Measurements from ENCODE around the gene OR10C1.

Gene OR10C1

GRCh38 chr6:29403801-29404200 lies 35.3 kb upstream of the OR10C1 start:
- CTCF ChIA-PET = no interaction called here

More at GRCh38 chr6:29403801-29404200, 35.3 kb upstream of the OR10C1 start:
- POLR2A ChIA-PET = no interaction called here
- Histone ChIP-seq H3K4me1 (ENCODE audit: control insufficient read depth, insufficient read depth, low read length) (no peaks in the 10 kb centered on the region), H3K4me3 (ENCODE audit: low read depth, low read length) (no peak overlapping the region), H3K27ac (ENCODE audit: extremely low read depth, low read depth, low read length) (no peak overlapping the region), H3K36me3 (ENCODE audit: control insufficient read depth in 2 of 2, insufficient read depth in 1 of 2, low read length in 2 of 2) (no peaks in the 10 kb centered on the region), H3K9me3 (ENCODE audit: control insufficient read depth, insufficient read depth, low read depth, low read length) (no peaks in the 10 kb centered on the region)
- no peak for TF ChIP-seq ZBTB20 (tag by site-specific recombination; IDR thresholded peaks at IDR 0.05)
- TF ChIP-seq, protein P1, sequence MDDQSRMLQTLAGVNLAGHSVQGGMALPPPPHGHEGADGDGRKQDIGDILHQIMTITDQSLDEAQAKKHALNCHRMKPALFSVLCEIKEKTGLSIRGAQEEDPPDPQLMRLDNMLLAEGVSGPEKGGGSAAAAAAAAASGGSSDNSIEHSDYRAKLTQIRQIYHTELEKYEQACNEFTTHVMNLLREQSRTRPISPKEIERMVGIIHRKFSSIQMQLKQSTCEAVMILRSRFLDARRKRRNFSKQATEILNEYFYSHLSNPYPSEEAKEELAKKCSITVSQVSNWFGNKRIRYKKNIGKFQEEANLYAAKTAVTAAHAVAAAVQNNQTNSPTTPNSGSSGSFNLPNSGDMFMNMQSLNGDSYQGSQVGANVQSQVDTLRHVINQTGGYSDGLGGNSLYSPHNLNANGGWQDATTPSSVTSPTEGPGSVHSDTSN (CRISPR knock-in tag; IDR thresholded peaks at IDR 0.05) = no peak
- TF ChIP-seq, protein P2, sequence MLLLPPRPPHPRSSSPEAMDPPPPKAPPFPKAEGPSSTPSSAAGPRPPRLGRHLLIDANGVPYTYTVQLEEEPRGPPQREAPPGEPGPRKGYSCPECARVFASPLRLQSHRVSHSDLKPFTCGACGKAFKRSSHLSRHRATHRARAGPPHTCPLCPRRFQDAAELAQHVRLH (tag by site-specific recombination; IDR thresholded peaks at IDR 0.05) = no peak
- TF ChIP-seq, protein P3, sequence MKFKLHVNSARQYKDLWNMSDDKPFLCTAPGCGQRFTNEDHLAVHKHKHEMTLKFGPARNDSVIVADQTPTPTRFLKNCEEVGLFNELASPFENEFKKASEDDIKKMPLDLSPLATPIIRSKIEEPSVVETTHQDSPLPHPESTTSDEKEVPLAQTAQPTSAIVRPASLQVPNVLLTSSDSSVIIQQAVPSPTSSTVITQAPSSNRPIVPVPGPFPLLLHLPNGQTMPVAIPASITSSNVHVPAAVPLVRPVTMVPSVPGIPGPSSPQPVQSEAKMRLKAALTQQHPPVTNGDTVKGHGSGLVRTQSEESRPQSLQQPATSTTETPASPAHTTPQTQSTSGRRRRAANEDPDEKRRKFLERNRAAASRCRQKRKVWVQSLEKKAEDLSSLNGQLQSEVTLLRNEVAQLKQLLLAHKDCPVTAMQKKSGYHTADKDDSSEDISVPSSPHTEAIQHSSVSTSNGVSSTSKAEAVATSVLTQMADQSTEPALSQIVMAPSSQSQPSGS (tag by site-specific recombination; IDR thresholded peaks at IDR 0.05; ENCODE audit: low read depth) = no peak
- TF ChIP-seq ZBTB44 (tag by site-specific recombination; IDR thresholded peaks at IDR 0.05) = no peak
- TF ChIP-seq, protein P4, sequence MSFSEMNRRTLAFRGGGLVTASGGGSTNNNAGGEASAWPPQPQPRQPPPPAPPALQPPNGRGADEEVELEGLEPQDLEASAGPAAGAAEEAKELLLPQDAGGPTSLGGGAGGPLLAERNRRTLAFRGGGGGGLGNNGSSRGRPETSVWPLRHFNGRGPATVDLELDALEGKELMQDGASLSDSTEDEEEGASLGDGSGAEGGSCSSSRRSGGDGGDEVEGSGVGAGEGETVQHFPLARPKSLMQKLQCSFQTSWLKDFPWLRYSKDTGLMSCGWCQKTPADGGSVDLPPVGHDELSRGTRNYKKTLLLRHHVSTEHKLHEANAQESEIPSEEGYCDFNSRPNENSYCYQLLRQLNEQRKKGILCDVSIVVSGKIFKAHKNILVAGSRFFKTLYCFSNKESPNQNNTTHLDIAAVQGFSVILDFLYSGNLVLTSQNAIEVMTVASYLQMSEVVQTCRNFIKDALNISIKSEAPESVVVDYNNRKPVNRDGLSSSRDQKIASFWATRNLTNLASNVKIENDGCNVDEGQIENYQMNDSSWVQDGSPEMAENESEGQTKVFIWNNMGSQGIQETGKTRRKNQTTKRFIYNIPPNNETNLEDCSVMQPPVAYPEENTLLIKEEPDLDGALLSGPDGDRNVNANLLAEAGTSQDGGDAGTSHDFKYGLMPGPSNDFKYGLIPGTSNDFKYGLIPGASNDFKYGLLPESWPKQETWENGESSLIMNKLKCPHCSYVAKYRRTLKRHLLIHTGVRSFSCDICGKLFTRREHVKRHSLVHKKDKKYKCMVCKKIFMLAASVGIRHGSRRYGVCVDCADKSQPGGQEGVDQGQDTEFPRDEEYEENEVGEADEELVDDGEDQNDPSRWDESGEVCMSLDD (tag by site-specific recombination; IDR thresholded peaks at IDR 0.05) = no peak
- TF ChIP-seq EGR2 (tag by site-specific recombination; IDR thresholded peaks at IDR 0.05; ENCODE audit: low read depth) = no peak
- no peak for TF ChIP-seq ZFHX2 (tag by site-specific recombination; conservative IDR thresholded peaks at IDR 0.05)
- TF ChIP-seq, protein P5, sequence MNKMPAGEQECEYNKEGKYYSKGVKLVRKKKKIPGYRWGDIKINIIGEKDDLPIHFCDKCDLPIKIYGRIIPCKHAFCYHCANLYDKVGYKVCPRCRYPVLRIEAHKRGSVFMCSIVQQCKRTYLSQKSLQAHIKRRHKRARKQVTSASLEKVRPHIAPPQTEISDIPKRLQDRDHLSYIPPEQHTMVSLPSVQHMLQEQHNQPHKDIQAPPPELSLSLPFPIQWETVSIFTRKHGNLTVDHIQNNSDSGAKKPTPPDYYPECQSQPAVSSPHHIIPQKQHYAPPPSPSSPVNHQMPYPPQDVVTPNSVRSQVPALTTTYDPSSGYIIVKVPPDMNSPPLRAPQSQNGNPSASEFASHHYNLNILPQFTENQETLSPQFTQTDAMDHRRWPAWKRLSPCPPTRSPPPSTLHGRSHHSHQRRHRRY (tag by site-specific recombination; IDR thresholded peaks at IDR 0.05) = no peak
- no peak for TF ChIP-seq ZBTB8A (tag by site-specific recombination; IDR thresholded peaks at IDR 0.05)
- TF ChIP-seq ZNF473 (tag by site-specific recombination; IDR thresholded peaks at IDR 0.05) = no peak
- no peak for TF ChIP-seq ZNF221 (tag by site-specific recombination; IDR thresholded peaks at IDR 0.05; ENCODE audit: borderline replicate concordance)
- TF ChIP-seq ZNF140 (tag by site-specific recombination; IDR thresholded peaks at IDR 0.05) = no peak
- TF ChIP-seq SETDB1 (IDR thresholded peaks at IDR 0.05; ENCODE audit: insufficient read length, low read length) = no peak
- TF ChIP-seq, protein P6, sequence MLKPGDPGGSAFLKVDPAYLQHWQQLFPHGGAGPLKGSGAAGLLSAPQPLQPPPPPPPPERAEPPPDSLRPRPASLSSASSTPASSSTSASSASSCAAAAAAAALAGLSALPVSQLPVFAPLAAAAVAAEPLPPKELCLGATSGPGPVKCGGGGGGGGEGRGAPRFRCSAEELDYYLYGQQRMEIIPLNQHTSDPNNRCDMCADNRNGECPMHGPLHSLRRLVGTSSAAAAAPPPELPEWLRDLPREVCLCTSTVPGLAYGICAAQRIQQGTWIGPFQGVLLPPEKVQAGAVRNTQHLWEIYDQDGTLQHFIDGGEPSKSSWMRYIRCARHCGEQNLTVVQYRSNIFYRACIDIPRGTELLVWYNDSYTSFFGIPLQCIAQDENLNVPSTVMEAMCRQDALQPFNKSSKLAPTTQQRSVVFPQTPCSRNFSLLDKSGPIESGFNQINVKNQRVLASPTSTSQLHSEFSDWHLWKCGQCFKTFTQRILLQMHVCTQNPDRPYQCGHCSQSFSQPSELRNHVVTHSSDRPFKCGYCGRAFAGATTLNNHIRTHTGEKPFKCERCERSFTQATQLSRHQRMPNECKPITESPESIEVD (tag by site-specific recombination; IDR thresholded peaks at IDR 0.05) = no peak
- no peak for TF ChIP-seq ZNF121 (tag by site-specific recombination; IDR thresholded peaks at IDR 0.05)
- no peak for TF ChIP-seq ZNF398 (tag by site-specific recombination; IDR thresholded peaks at IDR 0.05)
- no peak for TF ChIP-seq HOXA7 (CRISPR knock-in tag; IDR thresholded peaks at IDR 0.05; ENCODE audit: borderline replicate concordance)

All from HEK293 (cell line).